IMR-90 (cell line): ENCODE data around the gene EIF3CL. TPM values are rescaled to one million over a fixed set of nuclear protein-coding genes. Genes with fewer than 3 reads are reported as not detected.
"Not testable (repeated sequence)": the region's sequence is repeated elsewhere in the genome, so short reads cannot be mapped to it uniquely, and the experiment has no call there.

Experiments used
- ATAC-seq: fragments of 200-7000 bp; cut with Tn5 transposase; 2 replicates; pipeline ENCODE4 v1.9.1; 2020; ENCODE audit warnings: low read depth, mild to moderate bottlenecking, moderate library complexity
- BruUV-seq: library from RNA; stranded (reverse); fragments of 400-500 nt; replicated peaks from 2 replicates; lab custom pipeline; 2021; lab: Mats Ljungman, UMichigan
- CTCF ChIA-PET: fragments of 300-600 bp; formaldehyde crosslinking; extraction: SDS; loops from one replicate; lab custom pipeline; 2021; ENCODE audit warnings: antibody characterized with exemption; lab: Yijun Ruan, JAX
- POLR2A ChIA-PET: fragments of 300-600 bp; sonication (Branson Sonifier 250); formaldehyde crosslinking; loops from one replicate; lab custom pipeline; 2022; ENCODE audit warnings: antibody characterized with exemption; ENCODE audit not compliant: unreplicated experiment; lab: Charles Lee
- DNase-seq: peaks from one replicate; pipeline ENCODE4 v3.0.0; 2013
- H2AFZ ChIP-seq: replicated peaks from 2 replicates; pipeline ENCODE3; 2013; ENCODE audit warnings: low read length, mild to moderate bottlenecking; ENCODE audit not compliant: poor library complexity
- H2AK5ac ChIP-seq: 2 replicates; pipeline ENCODE4 v1.6.1; 2013; ENCODE audit warnings: low read depth, low read length, inconsistent platforms
- H2AK9ac ChIP-seq: replicated peaks from 2 replicates; pipeline ENCODE3; 2013; ENCODE audit warnings: mild to moderate bottlenecking, low read depth, low read length, moderate library complexity; ENCODE audit not compliant: poor library complexity
- H2BK120ac ChIP-seq: 2 replicates; pipeline ENCODE4 v1.6.1; 2013; ENCODE audit warnings: low read depth, low read length, inconsistent platforms
- H2BK15ac ChIP-seq: 3 replicates; pipeline ENCODE4 v1.6.1; 2013; ENCODE audit warnings: low read depth, low read length, inconsistent platforms
- H2BK20ac ChIP-seq: 2 replicates; pipeline ENCODE4 v1.6.1; 2013; ENCODE audit warnings: low read depth, mild to moderate bottlenecking, inconsistent platforms, low read length, moderate library complexity
- H2BK5ac ChIP-seq: 2 replicates; pipeline ENCODE4 v1.6.1; 2013; ENCODE audit warnings: mild to moderate bottlenecking, low read depth, low read length, inconsistent platforms; ENCODE audit not compliant: poor library complexity, severe bottlenecking
- H3K14ac ChIP-seq: replicated peaks from 2 replicates; pipeline ENCODE4 v1.6.1; 2013; ENCODE audit warnings: low read depth, low read length, inconsistent platforms
- H3K18ac ChIP-seq: 2 replicates; pipeline ENCODE4 v1.6.1; 2013; ENCODE audit warnings: low read depth, low read length, control low read depth
- H3K23ac ChIP-seq: 2 replicates; pipeline ENCODE4 v1.6.1; 2013; ENCODE audit warnings: low read depth, low read length, inconsistent platforms
- H3K27ac ChIP-seq: 2 replicates; pipeline ENCODE4 v1.5.1; 2013; ENCODE audit warnings: mild to moderate bottlenecking, control low read depth, low read length; ENCODE audit not compliant: insufficient read depth
- H3K27me3 ChIP-seq: 2 replicates; pipeline ENCODE4 v1.6.1; 2013; ENCODE audit warnings: low read length; ENCODE audit not compliant: control insufficient read depth, insufficient read depth
- H3K36me3 ChIP-seq: 2 replicates; pipeline ENCODE4 v1.6.1; 2013; ENCODE audit warnings: low read length, mixed read lengths; ENCODE audit not compliant: control insufficient read depth, insufficient read depth
- H3K4ac ChIP-seq: 2 replicates; pipeline ENCODE4 v1.6.1; 2013; ENCODE audit warnings: low read depth, low read length, inconsistent platforms
- H3K4me1 ChIP-seq: 2 replicates; pipeline ENCODE4 v1.6.1; 2013; ENCODE audit warnings: low read length, mixed read lengths; ENCODE audit not compliant: control insufficient read depth, insufficient read depth
- H3K4me2 ChIP-seq: 2 replicates; pipeline ENCODE4 v1.6.1; 2013; ENCODE audit warnings: low read depth, mild to moderate bottlenecking, control low read depth, low read length, moderate library complexity
- H3K4me3 ChIP-seq: 2 replicates; pipeline ENCODE4 v1.5.1; 2013; ENCODE audit warnings: low read depth, mild to moderate bottlenecking, control low read depth, low read length, moderate library complexity; ENCODE audit not compliant: insufficient read depth
- H3K56ac ChIP-seq: 2 replicates; pipeline ENCODE4 v1.6.1; 2013; ENCODE audit warnings: low read length, inconsistent platforms; ENCODE audit not compliant: insufficient read depth; ENCODE audit errors: extremely low read depth
- H3K79me1 ChIP-seq, 2 experiments: 2 replicates each; pipeline ENCODE4 v1.6.1; 2013; ENCODE audit warnings: low read length in 2 of 2, inconsistent platforms in 1 of 2, low read depth in 1 of 2
- H3K9ac ChIP-seq: 2 replicates; pipeline ENCODE4 v1.6.1; 2013; ENCODE audit warnings: low read depth, low read length, control low read depth
- H3K9me1 ChIP-seq: 2 replicates; pipeline ENCODE4 v1.6.1; 2013; ENCODE audit warnings: low read length, inconsistent platforms; ENCODE audit not compliant: insufficient read depth
- H3K9me3 ChIP-seq: 2 replicates; pipeline ENCODE4 v1.6.1; 2013; ENCODE audit warnings: low read length; ENCODE audit not compliant: control insufficient read depth, insufficient read depth
- H4K20me1 ChIP-seq: 2 replicates; pipeline ENCODE4 v1.6.1; 2013; ENCODE audit warnings: low read length, inconsistent platforms; ENCODE audit not compliant: insufficient read depth
- H4K5ac ChIP-seq: 2 replicates; pipeline ENCODE4 v1.6.1; 2013; ENCODE audit warnings: mild to moderate bottlenecking, low read depth, low read length, control low read depth
- H4K8ac ChIP-seq, 2 experiments: 2 replicates each; pipeline ENCODE4 v1.6.1; 2013; ENCODE audit warnings: low read depth in 2 of 2, low read length in 2 of 2, control low read depth in 1 of 2, inconsistent platforms in 1 of 2
- H4K91ac ChIP-seq: 2 replicates; pipeline ENCODE4 v1.6.1; 2013; ENCODE audit warnings: low read depth, low read length, inconsistent platforms; ENCODE audit not compliant: insufficient read depth
- WGBS, 2 experiments: methylation state at CpG; one replicate each; pipeline versions ENCODE4 v1.1.5 to v1.1.7; 2013; ENCODE audit warnings: missing lambda C conversion rate in 2 of 2; ENCODE audit not compliant: insufficient read length in 1 of 2; ENCODE audit errors: extremely low coverage in 2 of 2; 5-methylcytosine and 5-hydroxymethylcytosine counted together
- dilution Hi-C: fragments of 300-500 bp; cut with HindIII; formaldehyde crosslinking; loops from one replicate; pipeline ENCODE4 v1.14.3; 2018; ENCODE audit warnings: low sequenced_read_pairs; ENCODE audit not compliant: unreplicated experiment
- in situ Hi-C: fragments of 300-500 bp; cut with MboI; formaldehyde crosslinking; loops from 3 replicates; pipeline ENCODE4 v1.14.3; 2019; ENCODE audit warnings: low sequenced_read_pairs, inconsistent platforms, mixed read lengths
- intact Hi-C: fragments of 100-400 bp; cut with micrococcal nuclease; formaldehyde crosslinking; loops from 2 replicates; pipeline ENCODE4 v1.10.0; 2022
- polyA plus RNA-seq, 3 experiments: library from polyadenylated mRNA; depleted of rRNA; stranded (reverse); fragments of >200 nt; gene quantifications; 2 replicates each; pipeline ENCODE4 v1.2.3, GENCODE V29; 2012; ENCODE audit warnings: low replicate concordance in 1 of 3
- total RNA-seq: library from RNA; depleted of rRNA; stranded (reverse); fragments of >200 nt; gene quantifications from 2 replicates; pipeline ENCODE4 v1.2.3, GENCODE V29; 2012

The EIF3CL gene
- total and polyA plus RNA-seq, 2 of the 4 experiments (the other 2 are of a cell fraction): 143 to 180 TPM

GRCh38 chr16:28374281-28374680 is 29.4 kb downstream of the EIF3CL start:
- DNase-seq, H3K4me1 ChIP-seq, H2BK5ac ChIP-seq, H2BK15ac ChIP-seq, H4K20me1 ChIP-seq, H3K4ac ChIP-seq, H3K56ac ChIP-seq, H2AFZ ChIP-seq, H2BK120ac ChIP-seq, CTCF ChIA-PET, POLR2A ChIA-PET, ATAC-seq, H4K8ac ChIP-seq, H3K23ac ChIP-seq, H3K18ac ChIP-seq, H4K5ac ChIP-seq, in situ Hi-C loops, H2AK5ac ChIP-seq, H2BK20ac ChIP-seq, H3K27ac ChIP-seq, H3K4me2 ChIP-seq, H3K79me1 ChIP-seq, H3K36me3 ChIP-seq, H3K14ac ChIP-seq, BruUV-seq, dilution Hi-C loops, H3K27me3 ChIP-seq, H2AK9ac ChIP-seq, H3K4me3 ChIP-seq, intact Hi-C loops, H3K9me3 ChIP-seq, H3K9ac ChIP-seq, H4K91ac ChIP-seq, H3K9me1 ChIP-seq: not testable (repeated sequence)
- no CpG with 5 or more reads among the region's 25 CpGs for WGBS, 2 experiments

- H4K8ac ChIP-seq, in situ Hi-C loops, H3K36me3 ChIP-seq, H4K5ac ChIP-seq, H3K27me3 ChIP-seq, H2BK5ac ChIP-seq, H2AFZ ChIP-seq, ATAC-seq, H3K23ac ChIP-seq, H3K4me2 ChIP-seq, H3K79me1 ChIP-seq, CTCF ChIA-PET, H2BK120ac ChIP-seq, H3K56ac ChIP-seq, H2AK9ac ChIP-seq, H2BK15ac ChIP-seq, intact Hi-C loops, BruUV-seq, H3K18ac ChIP-seq, H4K91ac ChIP-seq, POLR2A ChIA-PET, DNase-seq, H3K9ac ChIP-seq, H2AK5ac ChIP-seq, H3K4me3 ChIP-seq, H3K9me1 ChIP-seq, H3K14ac ChIP-seq, dilution Hi-C loops, H3K4ac ChIP-seq, H3K27ac ChIP-seq, H2BK20ac ChIP-seq, H3K4me1 ChIP-seq, H3K9me3 ChIP-seq, H4K20me1 ChIP-seq: not testable (repeated sequence)
- WGBS, 2 experiments: 61% methylated on average over 5 of the region's 32 CpGs; no CpG with 5 or more reads in 1 of the 2 experiments
Observed at GRCh38 chr16:28367926-28368325, 35.7 kb downstream of the EIF3CL start.
